Testis (tissue), 3 donors: ENCODE data around the gene SEH1L. TPM values are rescaled to one million over a fixed set of nuclear protein-coding genes. Genes with fewer than 3 reads are reported as not detected.

Experiments
- DNase-seq: peaks from one replicate; pipeline ENCODE4 v3.0.0-alpha.2; 2019
- H3K27ac ChIP-seq, 2 donors: fragments of 200-600 bp; sonication (generic); one replicate each; pipeline ENCODE4 v1.5.1; 2019
- H3K27me3 ChIP-seq: fragments of 200-600 bp; sonication (generic); one replicate; pipeline ENCODE4 v1.5.1; 2019
- H3K36me3 ChIP-seq: fragments of 200-600 bp; sonication (generic); one replicate; pipeline ENCODE4 v1.5.1; 2017; ENCODE audit warnings: low read depth; ENCODE audit errors: missing control alignments
- H3K4me1 ChIP-seq: fragments of 200-600 bp; sonication (generic); one replicate; pipeline ENCODE4 v1.5.1; 2019
- H3K4me3 ChIP-seq, 2 donors: fragments of 200-600 bp; sonication (generic); one replicate each; pipeline ENCODE4 v1.5.1; 2017 to 2019
- H3K9me3 ChIP-seq: fragments of 200-600 bp; sonication (generic); one replicate; pipeline ENCODE4 v1.5.1; 2017
- CTCF ChIP-seq, 3 experiments: fragments of 450-650 bp in 2 of 3; fragments of 200-600 bp in 1 of 3; sonication (generic) in 1 of 3; IDR thresholded peaks; one replicate each; pipeline ENCODE4 v1.5.1; 2016 to 2019; ENCODE audit warnings: antibody characterized with exemption in 3 of 3, mild to moderate bottlenecking in 2 of 3, moderate library complexity in 1 of 3
- POLR2A ChIP-seq: fragments of 450-650 bp; IDR thresholded peaks from one replicate; pipeline ENCODE4 v1.6.1; 2017; ENCODE audit warnings: antibody characterized with exemption, mild to moderate bottlenecking, moderate library complexity
- WGBS, 2 donors: methylation state at CpG; one replicate each; pipeline ENCODE4 v1.1.5; 2018; 5-methylcytosine and 5-hydroxymethylcytosine counted together
- intact Hi-C: fragments of 100-400 bp; cut with DNase I; formaldehyde crosslinking; loops from one replicate; pipeline ENCODE4 v1.15.1; 2023; ENCODE audit warnings: low total_unique reads
- polyA plus RNA-seq: library from polyadenylated mRNA; stranded (reverse); fragments of 350-450 nt; fragmentation: Illumina TruSeq; extraction: RNeasy Lipid Tissue Mini Kit (QIAGEN cat#74804); gene quantifications from one replicate; pipeline ENCODE4 v1.2.3, GENCODE V29; 2014; ENCODE audit warnings: low read depth, low replicate concordance; ENCODE audit not compliant: insufficient read depth
- total RNA-seq, 2 donors: library from RNA; depleted of rRNA; stranded (reverse); fragments of >200 nt; gene quantifications; one replicate each; pipeline ENCODE4 v1.2.3, GENCODE V29; 2016

SEH1L gene
- total and polyA plus RNA-seq, 3 donors from 2014 or later: 33.5 to 43.5 (median 37.1) TPM

DNA sequence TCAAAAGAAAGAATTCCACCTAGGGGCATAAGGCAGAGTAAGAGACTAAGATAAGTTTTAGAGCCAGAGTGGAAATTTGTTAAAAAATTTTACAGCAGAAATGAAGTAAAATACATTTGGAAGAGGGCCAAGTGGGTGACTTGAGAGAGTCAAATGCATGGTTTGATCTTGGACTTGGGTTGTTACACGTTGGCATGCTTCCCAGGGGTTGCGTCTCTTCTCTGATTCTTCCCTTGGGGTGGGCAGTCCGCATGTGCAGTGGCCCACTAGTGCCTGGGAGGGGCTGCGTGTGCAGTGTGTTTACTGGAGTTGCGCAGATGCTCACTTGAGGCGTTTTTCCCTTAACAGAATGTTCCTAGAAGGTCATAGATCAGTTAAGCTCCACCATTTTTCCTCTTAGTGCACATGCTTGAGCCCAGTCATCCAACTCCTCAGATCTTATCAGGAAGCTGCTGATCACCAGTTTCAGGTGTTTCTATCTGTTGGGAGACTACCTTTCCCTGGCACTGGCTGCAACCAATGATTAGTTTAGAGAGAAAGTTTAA is 13.1 kb downstream of the SEH1L start:
- H3K4me3 ChIP-seq: no peak overlapping the region
- H3K27me3 ChIP-seq: no peaks in the 10 kb centered on the region
- intact Hi-C loops: no loop called here
- no peaks in the 10 kb centered on the region for H3K36me3 ChIP-seq
- no peak overlapping the region for H3K27ac ChIP-seq
- TF ChIP-seq POLR2A: no peak
- no peak for TF ChIP-seq CTCF (IDR thresholded peaks at IDR 0.05)
- no peaks in the 10 kb centered on the region for H3K9me3 ChIP-seq
- DNase-seq: no peak
- H3K4me1 ChIP-seq: no peaks in the 10 kb centered on the region
- WGBS, 2 donors: 62 to 66% methylated on average over 6 of the region's 6 CpGs

DNA sequence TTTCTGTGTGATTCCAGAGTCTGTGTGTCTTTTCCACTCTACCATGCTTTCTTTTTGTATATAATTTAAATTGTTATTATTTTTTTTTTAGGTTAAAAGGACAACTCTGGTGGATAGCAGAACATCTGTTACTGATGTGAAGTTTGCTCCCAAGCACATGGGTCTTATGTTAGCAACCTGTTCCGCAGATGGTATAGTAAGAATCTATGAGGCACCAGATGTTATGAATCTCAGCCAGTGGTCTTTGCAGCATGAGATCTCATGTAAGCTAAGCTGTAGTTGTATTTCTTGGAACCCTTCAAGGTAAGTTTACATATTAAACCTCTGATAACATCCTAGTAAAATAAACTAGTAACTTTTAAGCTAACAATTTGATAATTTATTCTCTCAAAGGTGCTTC is 15.3 kb downstream of the SEH1L start:
- no peaks in the 10 kb centered on the region for H3K27me3 ChIP-seq
- 98 to 100% methylated on average over 1 of the region's 1 CpG for WGBS, 2 donors
- no peak overlapping the region for H3K4me3 ChIP-seq
- H3K27ac ChIP-seq: no peak overlapping the region
- no peaks in the 10 kb centered on the region for H3K9me3 ChIP-seq
- TF ChIP-seq POLR2A (no peak), CTCF (IDR thresholded peaks at IDR 0.05) (no peak)
- no peaks in the 10 kb centered on the region for H3K36me3 ChIP-seq
- DNase-seq: no peak
- intact Hi-C loops: no loop called here
- no peaks in the 10 kb centered on the region for H3K4me1 ChIP-seq

DNA sequence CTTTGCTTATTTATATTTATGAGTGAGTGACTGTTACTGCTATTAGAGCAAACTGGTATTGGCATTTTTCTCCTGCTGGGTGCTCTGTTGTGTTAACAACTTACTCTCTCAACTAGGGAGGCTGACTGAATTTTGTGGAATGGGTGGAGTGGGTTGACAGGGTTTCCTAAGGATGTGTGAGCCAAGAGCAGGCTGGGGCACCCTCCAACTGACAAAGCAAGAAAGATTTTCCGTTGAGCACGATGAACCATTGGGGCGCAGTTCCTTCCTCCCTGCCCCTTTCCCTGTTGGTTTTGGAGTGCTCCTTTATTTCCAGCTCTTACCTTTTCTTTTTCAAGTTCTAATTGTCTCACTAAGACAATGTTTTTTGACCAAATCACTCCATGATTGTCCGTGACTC is 20.3 kb downstream of the SEH1L start:
- H3K4me1 ChIP-seq: no peaks in the 10 kb centered on the region
- no peaks in the 10 kb centered on the region for H3K27me3 ChIP-seq
- no peak overlapping the region for H3K27ac ChIP-seq
- 80 to 99% methylated on average over 4 of the region's 4 CpGs for WGBS, 2 donors
- no peak overlapping the region for H3K4me3 ChIP-seq
- TF ChIP-seq POLR2A (no peak), CTCF (IDR thresholded peaks at IDR 0.05) (no peak)
- H3K36me3 ChIP-seq: no peaks in the 10 kb centered on the region
- DNase-seq: no peak
- intact Hi-C loops: no loop called here
- no peaks in the 10 kb centered on the region for H3K9me3 ChIP-seq

GRCh38 chr18:12968619-12969018 is 20.8 kb downstream of the SEH1L start:
- Histone ChIP-seq H3K4me3 (no peak overlapping the region), H3K27me3 (no peaks in the 10 kb centered on the region), H3K27ac (no peak overlapping the region), H3K36me3 (no peaks in the 10 kb centered on the region), H3K9me3 (no peaks in the 10 kb centered on the region), H3K4me1 (no peaks in the 10 kb centered on the region)
- WGBS, 2 donors: 92 to 95% methylated on average over 6 of the region's 6 CpGs
- TF ChIP-seq POLR2A (no peak), CTCF (IDR thresholded peaks at IDR 0.05) (no peak)
- DNase-seq: no peak
- intact Hi-C loops: no loop called here

DNA sequence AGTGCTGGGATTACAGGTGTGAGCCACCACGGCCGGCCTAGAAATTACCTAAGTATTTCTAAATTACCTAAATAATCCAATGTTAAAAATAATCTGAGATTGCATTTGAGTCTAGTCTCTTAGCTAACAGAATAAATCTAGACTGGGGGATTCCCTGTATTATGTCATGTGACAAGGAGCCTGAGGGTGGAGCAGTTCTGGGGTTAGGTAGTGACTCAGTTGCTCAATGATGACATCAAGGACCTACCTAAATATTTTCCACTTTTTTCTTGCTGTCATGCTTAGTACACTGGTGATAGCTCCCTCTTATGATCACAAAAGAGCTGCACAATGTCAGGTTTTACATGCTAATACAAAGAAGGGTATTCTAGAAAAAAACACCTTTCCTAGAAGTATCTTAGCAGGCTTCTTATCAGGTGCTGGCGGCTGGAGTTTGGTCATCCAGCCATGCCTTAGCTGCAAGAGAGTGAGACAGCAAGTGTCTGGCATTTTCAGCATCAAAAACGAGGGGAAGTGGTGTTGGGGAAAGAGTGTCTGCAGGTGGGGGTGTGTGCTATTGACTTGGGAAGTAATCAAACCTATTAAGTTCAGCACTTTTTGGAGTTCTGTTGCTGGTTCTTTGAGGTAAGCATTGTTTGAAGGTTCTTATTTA is 25.9 kb downstream of the SEH1L start:
- TF ChIP-seq POLR2A: no peak
- TF ChIP-seq CTCF (IDR thresholded peaks at IDR 0.05): no peak
- Histone ChIP-seq H3K9me3 (no peaks in the 10 kb centered on the region), H3K36me3 (no peaks in the 10 kb centered on the region), H3K27ac (no peak overlapping the region), H3K4me1 (no peaks in the 10 kb centered on the region), H3K4me3 (no peak overlapping the region), H3K27me3 (no peaks in the 10 kb centered on the region)
- intact Hi-C loops: no loop called here
- WGBS, 2 donors: 76 to 95% methylated on average over 4 of the region's 4 CpGs
- no peak for DNase-seq
